Thyroid gland (tissue), 4 donors: Measurements from ENCODE around the gene NCKAP5. TPM values are rescaled to one million over a fixed set of nuclear protein-coding genes. Genes with fewer than 3 reads are reported as not detected.

Source experiments
- DNase-seq, 2 donors: peaks; one replicate each; pipeline ENCODE4 v3.0.0-alpha.2; 2019
- H3K27ac ChIP-seq, 3 donors: fragments of 200-600 bp; sonication (generic); 1 replicate in 2 of 3; 2 replicates in 1 of 3; pipeline ENCODE4 v1.5.1; 2016 to 2019; ENCODE audit warnings: mild to moderate bottlenecking in 1 of 3, moderate library complexity in 1 of 3
- H3K27me3 ChIP-seq: fragments of 200-600 bp; sonication (generic); one replicate; pipeline ENCODE4 v1.5.1; 2019
- H3K36me3 ChIP-seq, 2 donors: fragments of 200-600 bp; sonication (generic); one replicate each; pipeline ENCODE4 v1.5.1; 2016 to 2019
- H3K4me1 ChIP-seq, 2 donors: fragments of 200-600 bp; sonication (generic); one replicate each; pipeline ENCODE4 v1.5.1; 2017 to 2019
- H3K4me3 ChIP-seq, 3 donors: fragments of 200-600 bp; sonication (generic); replicated peaks in 1 of 3; 1 replicate in 2 of 3; 2 replicates in 1 of 3; pipeline ENCODE4 v1.5.1; 2016; ENCODE audit warnings: mild to moderate bottlenecking in 1 of 3
- H3K9me3 ChIP-seq: fragments of 200-600 bp; sonication (generic); one replicate; pipeline ENCODE4 v1.5.1; 2017
- POLR2A ChIP-seq, 2 donors: fragments of 450-650 bp; IDR thresholded peaks; one replicate each; pipeline ENCODE4 v1.6.1; 2017; ENCODE audit warnings: antibody characterized with exemption in 2 of 2, mild to moderate bottlenecking in 2 of 2, moderate library complexity in 1 of 2
- WGBS, 2 donors: methylation state at CpG; one replicate each; pipeline ENCODE4 v1.1.5; 2017; 5-methylcytosine and 5-hydroxymethylcytosine counted together
- intact Hi-C: fragments of 100-400 bp; cut with DNase I; formaldehyde crosslinking; loops from one replicate; pipeline ENCODE4 v1.15.1; 2023
- total RNA-seq, 4 donors: library from RNA; depleted of rRNA; stranded (reverse); fragments of >200 nt; gene quantifications; one replicate each; pipeline ENCODE4 v1.2.3, GENCODE V29; 2016
- TF ChIP-seq, protein P1 (sequence below), 6 experiments: fragments of 200-600 bp in 3 of 6; fragments of 450-650 bp in 3 of 6; sonication (generic) in 3 of 6; IDR thresholded peaks; one replicate each; pipeline ENCODE4 v1.5.1; 2016 to 2019; ENCODE audit warnings: antibody characterized with exemption in 6 of 6, mild to moderate bottlenecking in 2 of 6, inconsistent platforms in 1 of 6, moderate library complexity in 1 of 6

The NCKAP5 gene
- total RNA-seq, 4 donors from 2014 or later, result 0.45 to 1.2 (median 0.76) TPM

DNA sequence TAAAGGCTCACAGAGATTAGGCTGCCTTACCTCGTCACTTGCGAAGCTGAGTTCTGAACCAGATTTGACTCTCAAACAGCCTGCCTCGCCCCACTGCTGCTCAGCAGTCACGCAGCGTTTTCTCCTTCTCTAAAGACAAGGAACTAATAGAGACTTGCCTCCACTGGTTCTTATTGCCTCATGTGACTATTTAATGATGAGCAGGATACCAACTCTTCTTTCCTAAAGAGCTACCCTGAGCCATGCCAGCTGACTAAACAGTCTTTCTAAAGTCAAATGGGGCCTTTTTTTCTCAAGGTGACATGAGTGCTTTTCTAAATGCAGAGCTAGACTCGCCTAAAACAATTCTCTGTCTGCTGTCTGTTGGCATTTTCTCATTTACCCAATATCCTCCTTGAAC lies 147.5 kb downstream of the NCKAP5 start:
- TF ChIP-seq, protein P1, sequence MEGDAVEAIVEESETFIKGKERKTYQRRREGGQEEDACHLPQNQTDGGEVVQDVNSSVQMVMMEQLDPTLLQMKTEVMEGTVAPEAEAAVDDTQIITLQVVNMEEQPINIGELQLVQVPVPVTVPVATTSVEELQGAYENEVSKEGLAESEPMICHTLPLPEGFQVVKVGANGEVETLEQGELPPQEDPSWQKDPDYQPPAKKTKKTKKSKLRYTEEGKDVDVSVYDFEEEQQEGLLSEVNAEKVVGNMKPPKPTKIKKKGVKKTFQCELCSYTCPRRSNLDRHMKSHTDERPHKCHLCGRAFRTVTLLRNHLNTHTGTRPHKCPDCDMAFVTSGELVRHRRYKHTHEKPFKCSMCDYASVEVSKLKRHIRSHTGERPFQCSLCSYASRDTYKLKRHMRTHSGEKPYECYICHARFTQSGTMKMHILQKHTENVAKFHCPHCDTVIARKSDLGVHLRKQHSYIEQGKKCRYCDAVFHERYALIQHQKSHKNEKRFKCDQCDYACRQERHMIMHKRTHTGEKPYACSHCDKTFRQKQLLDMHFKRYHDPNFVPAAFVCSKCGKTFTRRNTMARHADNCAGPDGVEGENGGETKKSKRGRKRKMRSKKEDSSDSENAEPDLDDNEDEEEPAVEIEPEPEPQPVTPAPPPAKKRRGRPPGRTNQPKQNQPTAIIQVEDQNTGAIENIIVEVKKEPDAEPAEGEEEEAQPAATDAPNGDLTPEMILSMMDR (IDR thresholded peaks at IDR 0.05), result no peak
- no peak for TF ChIP-seq POLR2A (IDR thresholded peaks at IDR 0.05)
- Histone ChIP-seq H3K4me3 (no peak overlapping the region), H3K27me3 (no peaks in the 10 kb centered on the region), H3K9me3 (no peaks in the 10 kb centered on the region), H3K36me3 (no peaks in the 10 kb centered on the region), H3K27ac (no peak overlapping the region), H3K4me1 (peaks cover 0 to 4% of the 10 kb centered on the region in 2 donors)
- intact Hi-C loops, result no loop called here
- 75 to 84% methylated on average over 6 of the region's 6 CpGs for WGBS, 2 donors
- DNase-seq, result no peak

DNA sequence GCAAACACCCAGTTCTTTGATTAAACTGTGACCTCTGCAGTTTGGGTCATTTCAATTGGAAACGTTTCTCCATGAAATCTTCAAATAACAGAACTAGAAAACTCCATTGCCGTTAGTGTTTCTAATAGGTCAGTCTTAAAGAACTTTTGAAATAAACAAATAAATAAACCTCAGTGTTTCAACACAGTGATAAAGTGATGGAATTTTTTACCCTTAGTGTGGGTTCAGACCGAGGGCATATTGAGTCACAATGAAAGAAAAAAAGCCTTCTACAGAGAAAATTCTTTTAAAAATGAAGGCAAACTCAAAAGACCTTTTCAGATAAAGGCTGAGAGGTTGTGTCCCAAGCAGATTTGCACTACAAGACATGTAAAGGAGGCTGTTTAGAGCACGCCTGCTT lies 149.6 kb downstream of the NCKAP5 start:
- WGBS, 2 donors, result 74 to 81% methylated on average over 4 of the region's 4 CpGs
- intact Hi-C loops, result no loop called here
- Histone ChIP-seq H3K4me1 (peaks cover 0 to 4% of the 10 kb centered on the region in 2 donors), H3K4me3 (no peak overlapping the region), H3K27me3 (no peaks in the 10 kb centered on the region), H3K9me3 (no peaks in the 10 kb centered on the region), H3K36me3 (no peaks in the 10 kb centered on the region), H3K27ac (no peak overlapping the region)
- no peak for TF ChIP-seq POLR2A (IDR thresholded peaks at IDR 0.05)
- TF ChIP-seq, protein P1 (IDR thresholded peaks at IDR 0.05), result no peak
- DNase-seq, result no peak

DNA sequence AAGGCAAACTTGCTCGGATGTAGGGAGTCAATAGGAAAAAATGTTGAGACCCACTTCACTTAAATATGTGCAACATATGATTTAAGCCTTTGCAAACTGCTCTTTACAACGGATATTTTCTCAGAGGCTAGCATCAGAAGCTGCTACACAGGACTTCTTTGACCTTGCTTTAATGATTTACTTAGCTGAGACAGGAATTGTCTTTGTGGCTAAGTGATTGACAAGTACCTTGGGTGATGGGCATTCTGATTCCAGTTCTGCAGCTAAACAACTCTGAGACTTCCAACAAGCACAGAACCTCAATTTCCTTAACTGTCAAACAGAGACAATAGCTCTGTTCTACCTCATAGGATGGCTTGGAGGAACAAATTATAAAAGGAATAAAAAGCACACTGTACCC lies 150.2 kb downstream of the NCKAP5 start:
- no peak for DNase-seq
- H3K4me1 ChIP-seq, result peaks cover 0 to under 1% of the 10 kb centered on the region in 2 donors
- TF ChIP-seq, protein P1 (IDR thresholded peaks at IDR 0.05), result no peak
- no peak for TF ChIP-seq POLR2A (IDR thresholded peaks at IDR 0.05)
- H3K36me3 ChIP-seq, result no peaks in the 10 kb centered on the region
- no peak overlapping the region for H3K27ac ChIP-seq
- H3K4me3 ChIP-seq, result no peak overlapping the region
- H3K27me3 ChIP-seq, result no peaks in the 10 kb centered on the region
- intact Hi-C loops, result no loop called here
- WGBS, 2 donors, result 67 to 83% methylated on average over 2 of the region's 2 CpGs
- no peaks in the 10 kb centered on the region for H3K9me3 ChIP-seq

DNA sequence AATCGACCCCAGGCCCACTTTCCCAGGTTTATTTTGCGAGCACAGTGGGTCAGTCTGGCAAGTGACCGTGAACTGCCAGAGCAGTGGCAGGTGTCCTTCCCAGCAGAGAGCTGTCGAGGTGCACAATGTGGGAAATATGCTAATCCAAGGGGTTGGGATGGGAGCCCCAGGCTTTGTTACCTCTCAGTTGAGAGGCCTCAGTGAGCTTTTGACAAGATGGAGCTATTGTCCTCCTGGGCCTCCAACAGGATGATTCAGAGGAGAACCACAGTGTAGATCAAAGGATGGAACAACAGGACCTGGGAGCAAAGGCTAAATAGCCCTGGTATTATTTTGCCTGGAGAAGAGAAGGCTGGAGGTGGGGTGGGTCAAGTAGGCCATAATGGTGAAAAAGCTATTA lies 150.8 kb downstream of the NCKAP5 start:
- H3K9me3 ChIP-seq, result no peaks in the 10 kb centered on the region
- no peak overlapping the region for H3K4me3 ChIP-seq
- H3K27ac ChIP-seq, result no peak overlapping the region
- no peaks in the 10 kb centered on the region for H3K36me3 ChIP-seq
- no peaks in the 10 kb centered on the region for H3K27me3 ChIP-seq
- TF ChIP-seq POLR2A (IDR thresholded peaks at IDR 0.05), result no peak
- TF ChIP-seq, protein P1 (IDR thresholded peaks at IDR 0.05), result no peak
- intact Hi-C loops, result no loop called here
- no peaks in the 10 kb centered on the region for H3K4me1 ChIP-seq
- 75 to 89% methylated on average over 4 of the region's 4 CpGs for WGBS, 2 donors
- DNase-seq, result no peak

DNA sequence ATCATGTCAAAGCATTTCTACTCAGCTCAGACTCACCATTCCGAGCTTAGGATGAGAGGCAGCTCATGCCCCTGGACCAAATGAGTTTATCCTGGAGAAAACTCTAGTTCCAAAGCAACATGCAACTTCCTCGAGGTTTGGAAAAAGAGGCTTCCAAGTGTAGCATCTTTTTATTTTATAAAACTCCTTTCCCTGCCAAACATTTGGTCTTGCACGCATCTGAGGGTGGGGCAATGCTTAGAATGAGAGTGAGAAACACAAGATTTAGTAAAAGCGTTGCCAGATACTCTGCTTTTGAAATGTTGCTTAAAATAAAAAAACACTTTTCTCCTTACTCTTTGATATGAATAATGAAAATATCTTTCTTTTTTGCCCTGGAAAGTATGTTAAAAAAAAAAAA lies 151.5 kb downstream of the NCKAP5 start:
- intact Hi-C loops, result no loop called here
- H3K36me3 ChIP-seq, result no peaks in the 10 kb centered on the region
- no peaks in the 10 kb centered on the region for H3K9me3 ChIP-seq
- 73 to 81% methylated on average over 4 of the region's 4 CpGs for WGBS, 2 donors
- no peak for TF ChIP-seq POLR2A (IDR thresholded peaks at IDR 0.05)
- TF ChIP-seq, protein P1 (IDR thresholded peaks at IDR 0.05), result no peak
- H3K4me1 ChIP-seq, result no peaks in the 10 kb centered on the region
- no peak for DNase-seq
- H3K27me3 ChIP-seq, result no peaks in the 10 kb centered on the region
- no peak overlapping the region for H3K27ac ChIP-seq
- no peak overlapping the region for H3K4me3 ChIP-seq
